T-helper 1 cell treated with Interleukin-12 subunit alpha and Interleukin-12 subunit beta and Interleukin-4 antibody, amounts not matched to agents 30 μg/mL and 1 μg/mL, for 36 hours (primary cell): ENCODE data around the gene LRRC56.

ENCODE experiments used
- H3K27ac Mint-ChIP-seq: one replicate; pipeline ENCODE4 v1.8.0; 2021; ENCODE audit warnings: mild to moderate bottlenecking, mixed read lengths
- H3K27me3 Mint-ChIP-seq: one replicate; pipeline ENCODE4 v1.8.0; 2021; ENCODE audit warnings: low read depth, mixed read lengths
- H3K36me3 Mint-ChIP-seq: one replicate; pipeline ENCODE4 v1.8.0; 2021; ENCODE audit warnings: low read depth, mixed read lengths
- H3K4me1 Mint-ChIP-seq: one replicate; pipeline ENCODE4 v1.8.0; 2021; ENCODE audit warnings: low read depth, mixed read lengths
- H3K4me3 Mint-ChIP-seq: one replicate; pipeline ENCODE4 v1.8.0; 2021; ENCODE audit warnings: mild to moderate bottlenecking, moderate library complexity, mixed read lengths
- H3K9me3 Mint-ChIP-seq: one replicate; pipeline ENCODE4 v1.8.0; 2021; ENCODE audit warnings: mixed read lengths

The LRRC56 gene

GRCh38 chr11:528166-528814 is 9.0 kb upstream of the LRRC56 start:
- Mint-ChIP-seq H3K36me3 (no peaks in the 10 kb centered on the region), H3K27ac (no peak overlapping the region), H3K4me1 (no peaks in the 10 kb centered on the region), H3K4me3 (no peak overlapping the region), H3K27me3 (no peaks in the 10 kb centered on the region), H3K9me3 (no peaks in the 10 kb centered on the region)

DNA sequence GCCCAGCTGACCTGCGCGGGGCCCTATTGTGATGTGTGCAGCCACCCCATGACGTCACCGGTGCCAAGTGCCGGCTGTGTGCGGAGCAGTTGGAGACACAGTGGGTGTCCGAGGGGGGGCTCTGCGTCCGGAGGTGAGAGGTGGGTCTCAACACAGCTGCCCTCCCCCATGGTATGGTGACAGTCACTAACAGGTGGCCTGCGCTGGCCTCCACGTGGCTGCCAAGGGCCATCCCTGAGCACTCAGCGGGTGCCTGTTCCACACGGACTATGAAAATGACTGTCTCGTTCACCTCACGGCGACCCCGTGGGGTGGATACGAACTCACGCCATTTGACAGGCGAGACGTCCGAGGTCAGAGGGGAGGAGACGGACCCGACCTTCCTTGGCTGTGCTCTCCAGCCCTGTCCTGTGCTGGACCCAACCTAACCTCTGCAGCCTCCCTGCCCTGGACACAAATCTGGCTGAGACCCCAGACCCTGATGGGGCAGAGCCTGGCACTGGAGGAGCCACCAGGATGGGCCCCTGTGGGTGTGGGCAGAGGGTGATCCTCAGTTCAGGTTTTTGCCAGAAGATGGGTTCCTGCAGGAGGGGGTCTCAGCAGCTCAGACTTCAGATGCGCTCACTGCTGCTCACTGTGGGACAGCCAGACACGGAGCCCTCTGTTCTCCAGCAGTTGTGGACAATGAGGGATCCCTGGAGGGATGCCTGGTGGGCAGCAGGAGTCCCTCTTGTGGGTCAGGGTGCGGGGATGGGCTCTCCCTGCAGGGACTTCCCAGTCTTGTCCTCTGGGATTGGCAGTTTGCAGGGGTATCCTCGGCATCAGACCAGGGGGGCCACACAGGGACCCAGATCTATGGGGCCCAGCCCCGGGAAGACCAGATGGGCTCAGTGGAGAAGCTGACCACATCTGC is 8.3 kb upstream of the LRRC56 start:
- H3K4me3 Mint-ChIP-seq, result no peak overlapping the region

DNA sequence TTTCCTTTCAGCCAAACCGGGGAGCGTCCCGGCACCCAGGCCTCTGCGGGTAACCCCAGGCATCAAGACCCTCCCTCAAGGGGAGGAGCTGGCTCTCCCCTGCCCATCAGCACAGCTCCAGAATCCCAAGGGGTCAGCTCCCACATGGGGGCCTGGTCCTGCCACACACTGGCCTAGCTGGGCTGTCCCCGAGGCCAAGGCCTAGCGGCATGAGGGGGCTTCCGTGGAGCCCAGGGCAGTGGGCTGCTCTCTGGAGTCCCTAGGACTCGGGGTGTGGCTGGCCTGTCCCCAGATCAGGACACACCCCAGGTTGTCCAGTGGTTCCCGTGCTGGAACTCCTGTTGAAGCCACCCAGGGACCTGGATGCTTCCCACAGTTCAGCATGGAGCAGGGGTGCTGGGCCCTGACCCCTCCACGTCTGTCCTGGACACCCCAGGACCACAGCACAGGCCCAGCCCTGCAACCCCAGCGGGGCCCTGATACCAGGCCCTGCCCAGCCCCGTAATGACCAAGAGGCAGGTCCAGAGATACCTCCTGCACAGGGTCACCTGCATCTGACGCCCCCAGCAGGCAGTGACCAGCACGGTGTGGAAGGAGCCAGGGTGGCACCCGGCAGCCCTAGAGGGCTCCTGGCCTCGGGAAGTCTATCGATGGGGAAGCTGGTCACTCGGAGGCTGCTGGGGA is 7.5 kb upstream of the LRRC56 start:
- Mint-ChIP-seq H3K4me3 (no peak overlapping the region), H3K36me3 (no peaks in the 10 kb centered on the region), H3K4me1 (no peaks in the 10 kb centered on the region), H3K9me3 (no peaks in the 10 kb centered on the region), H3K27ac (no peak overlapping the region), H3K27me3 (no peaks in the 10 kb centered on the region)

More for the DNA sequence above, 8.3 kb upstream of the LRRC56 start:
- Mint-ChIP-seq H3K27ac (no peak overlapping the region), H3K4me1 (no peaks in the 10 kb centered on the region), H3K36me3 (no peaks in the 10 kb centered on the region), H3K9me3 (no peaks in the 10 kb centered on the region), H3K27me3 (no peaks in the 10 kb centered on the region)

DNA sequence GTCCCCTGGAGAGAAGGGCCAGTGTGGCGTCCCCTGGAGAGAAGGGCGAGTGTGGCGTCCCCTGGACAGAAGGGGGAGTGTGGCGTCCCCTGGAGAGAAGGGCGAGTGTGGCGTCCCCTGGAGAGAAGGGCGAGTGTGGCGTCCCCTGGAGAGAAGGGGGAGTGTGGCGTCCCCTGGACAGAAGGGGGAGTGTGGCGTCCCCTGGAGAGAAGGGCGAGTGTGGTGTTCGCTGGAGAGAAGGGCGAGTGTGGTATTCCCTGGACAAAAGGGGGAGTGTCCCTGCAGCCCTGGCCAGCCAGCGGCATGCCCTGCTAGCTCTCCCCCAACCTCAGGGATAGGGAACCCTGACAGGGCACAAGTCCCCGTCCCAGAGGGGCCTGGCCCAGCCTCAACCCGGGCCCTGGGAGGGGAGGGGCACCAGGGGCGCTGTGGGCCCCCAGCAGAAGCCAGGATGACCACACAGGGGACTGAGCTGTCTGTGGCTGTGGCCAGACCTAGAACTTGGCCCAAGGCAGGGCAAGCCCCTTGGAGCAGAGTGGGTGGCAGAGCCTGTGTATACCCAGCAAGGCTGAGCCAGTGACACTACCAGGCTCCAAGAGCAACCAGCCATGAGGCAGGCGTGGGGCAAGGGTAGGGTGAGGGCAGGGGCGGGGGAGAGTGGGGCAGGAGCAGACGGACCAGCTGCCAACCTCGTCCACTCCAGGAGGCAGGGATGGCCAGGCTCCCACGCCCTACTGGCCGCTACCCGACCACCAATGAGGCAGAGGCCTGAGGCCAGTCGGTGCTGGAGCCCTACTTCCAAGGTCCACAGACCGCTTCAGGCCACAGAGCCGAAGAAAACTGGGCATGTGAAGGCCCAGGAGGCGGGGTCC is 6.1 kb upstream of the LRRC56 start:
- Mint-ChIP-seq H3K36me3 (no peaks in the 10 kb centered on the region), H3K27ac (no peak overlapping the region), H3K4me3 (no peak overlapping the region)

GRCh38 chr11:531919-532526 is 5.3 kb upstream of the LRRC56 start:
- no peak overlapping the region for H3K4me3 Mint-ChIP-seq

More for the DNA sequence above, 6.1 kb upstream of the LRRC56 start:
- H3K4me1 Mint-ChIP-seq, result peaks cover 2% of the 10 kb centered on the region
- H3K27me3 Mint-ChIP-seq, result peaks cover 2% of the 10 kb centered on the region
- no peaks in the 10 kb centered on the region for H3K9me3 Mint-ChIP-seq

DNA sequence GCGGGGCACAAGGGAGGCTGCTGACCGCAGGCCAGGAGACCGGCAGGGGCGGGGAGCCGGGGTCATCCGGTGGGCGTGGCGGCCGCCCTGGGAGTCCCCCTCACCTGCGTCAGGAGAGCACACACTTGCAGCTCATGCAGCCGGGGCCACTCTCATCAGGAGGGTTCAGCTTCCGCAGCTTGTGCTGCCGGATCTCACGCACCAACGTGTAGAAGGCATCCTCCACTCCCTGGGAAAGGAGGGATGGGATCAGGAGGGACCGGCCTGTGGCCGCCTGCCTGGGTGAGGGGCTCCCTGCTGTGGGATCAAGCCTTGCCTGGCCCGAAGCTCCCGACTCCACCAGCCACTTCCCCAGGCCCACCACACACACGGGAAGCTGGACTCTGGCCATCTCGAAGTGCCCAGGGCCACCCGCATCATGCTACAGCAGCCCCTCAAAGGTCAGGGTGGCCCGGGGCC is 4.8 kb upstream of the LRRC56 start:
- H3K4me1 Mint-ChIP-seq, result peaks cover 3% of the 10 kb centered on the region
- H3K27ac Mint-ChIP-seq, result no peak overlapping the region
- H3K9me3 Mint-ChIP-seq, result no peaks in the 10 kb centered on the region
- H3K4me3 Mint-ChIP-seq, result no peak overlapping the region
- H3K27me3 Mint-ChIP-seq, result peaks cover 3% of the 10 kb centered on the region
- H3K36me3 Mint-ChIP-seq, result no peaks in the 10 kb centered on the region

More at GRCh38 chr11:531919-532526, 5.3 kb upstream of the LRRC56 start:
- Mint-ChIP-seq H3K9me3 (no peaks in the 10 kb centered on the region), H3K27me3 (peaks cover 3% of the 10 kb centered on the region), H3K36me3 (no peaks in the 10 kb centered on the region), H3K27ac (no peak overlapping the region), H3K4me1 (peaks cover 3% of the 10 kb centered on the region)

GRCh38 chr11:532986-533585 is 4.2 kb upstream of the LRRC56 start:
- Mint-ChIP-seq H3K4me3 (no peak overlapping the region), H3K36me3 (no peaks in the 10 kb centered on the region), H3K27me3 (peaks cover 3% of the 10 kb centered on the region), H3K9me3 (no peaks in the 10 kb centered on the region), H3K27ac (no peak overlapping the region), H3K4me1 (peaks cover 3% of the 10 kb centered on the region)

- H3K27me3 Mint-ChIP-seq, result peaks cover 3% of the 10 kb centered on the region
- peaks cover 3% of the 10 kb centered on the region for H3K4me1 Mint-ChIP-seq
These were observed 3.5 kb upstream of the LRRC56 start for GRCh38 chr11:533586-534395.

GRCh38 chr11:534396-535209 is 2.7 kb upstream of the LRRC56 start:
- H3K27me3 Mint-ChIP-seq, result peaks cover 3% of the 10 kb centered on the region
- H3K9me3 Mint-ChIP-seq, result no peaks in the 10 kb centered on the region
- H3K4me1 Mint-ChIP-seq, result peaks cover 3% of the 10 kb centered on the region
- H3K27ac Mint-ChIP-seq, result peak overlapping the region; percentile 31
- H3K36me3 Mint-ChIP-seq, result no peaks in the 10 kb centered on the region
- peak overlapping the region; percentile 70 for H3K4me3 Mint-ChIP-seq

More at GRCh38 chr11:533586-534395, 3.5 kb upstream of the LRRC56 start:
- no peaks in the 10 kb centered on the region for H3K9me3 Mint-ChIP-seq
- H3K4me3 Mint-ChIP-seq, result peak overlapping the region; percentile 70
- H3K27ac Mint-ChIP-seq, result no peak overlapping the region
- H3K36me3 Mint-ChIP-seq, result no peaks in the 10 kb centered on the region

DNA sequence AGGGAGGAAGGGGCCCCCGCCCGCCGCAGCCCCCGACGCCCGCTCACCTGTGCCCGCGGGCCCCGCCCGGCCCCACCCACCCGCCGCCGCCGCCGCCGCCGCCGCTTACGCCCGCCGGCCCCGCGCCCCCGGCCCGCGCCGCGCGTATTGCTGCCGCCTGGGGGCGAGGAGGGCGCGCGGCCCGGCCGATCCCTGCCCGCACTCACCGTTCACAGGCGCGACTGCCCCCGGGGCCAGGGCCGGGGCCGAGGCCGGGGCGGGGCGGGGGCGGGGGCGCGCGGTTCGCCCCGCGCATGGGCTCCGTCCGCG is 2.2 kb upstream of the LRRC56 start:
- H3K27me3 Mint-ChIP-seq, result peaks cover 3% of the 10 kb centered on the region
- H3K9me3 Mint-ChIP-seq, result no peaks in the 10 kb centered on the region
- no peak overlapping the region for H3K27ac Mint-ChIP-seq
- peaks cover 3% of the 10 kb centered on the region for H3K4me1 Mint-ChIP-seq
- no peaks in the 10 kb centered on the region for H3K36me3 Mint-ChIP-seq
- H3K4me3 Mint-ChIP-seq, result no peak overlapping the region

DNA sequence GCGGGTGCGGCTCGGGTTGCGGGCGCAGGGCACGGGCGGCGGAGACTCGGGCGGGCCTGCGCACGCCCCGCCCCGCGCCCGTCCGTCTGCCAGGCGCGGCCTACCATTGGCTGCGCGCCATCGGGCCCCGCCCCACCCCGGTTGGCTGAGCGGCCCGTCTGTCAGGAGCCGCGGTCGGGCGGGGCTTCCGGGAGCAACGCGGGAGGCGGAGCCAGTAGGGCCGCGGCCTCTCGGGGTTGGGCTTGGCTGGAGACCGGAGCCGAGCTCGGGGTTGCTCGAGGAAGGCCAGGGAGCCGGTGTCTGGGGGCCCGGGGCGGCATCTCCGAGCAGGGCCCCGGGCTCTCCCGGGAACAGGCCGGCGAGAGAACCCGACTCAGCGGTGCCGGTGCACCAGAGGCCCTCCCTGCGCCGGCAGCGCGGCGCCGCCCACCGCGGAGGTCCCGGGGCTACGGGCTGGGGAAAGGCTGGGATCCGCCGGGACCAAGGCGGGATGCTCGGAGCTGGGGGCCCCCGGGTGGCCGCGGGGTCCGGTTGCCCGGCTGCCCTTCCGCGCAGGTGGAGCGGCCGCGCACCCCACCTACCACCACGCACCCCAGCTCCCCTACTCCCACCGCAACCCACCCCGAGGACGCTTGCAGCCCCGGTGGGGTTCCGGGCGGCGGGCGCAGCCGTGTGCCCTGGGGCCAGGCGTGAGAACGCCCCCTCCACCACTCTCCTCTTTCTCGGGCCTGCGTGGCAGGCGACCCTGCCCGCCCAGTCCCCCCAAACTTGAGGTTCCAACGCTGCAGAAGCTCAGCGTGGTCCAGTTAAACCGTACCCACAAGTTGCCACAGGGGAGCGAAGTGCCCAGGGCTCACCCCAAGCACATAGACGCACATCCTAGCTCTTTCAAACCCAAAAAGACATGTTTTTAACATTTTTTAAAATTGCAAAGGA is 1.5 kb upstream of the LRRC56 start, which contains the start of gene HRAS:
HRAS (minus strand) TSS at position 58 of the 936 bp plus-strand sequence.
- peaks cover 3% of the 10 kb centered on the region for H3K27me3 Mint-ChIP-seq
- H3K27ac Mint-ChIP-seq, result peak within 1 kb of the TSS; percentile 85
- H3K4me1 Mint-ChIP-seq, result peaks cover 3% of the 10 kb centered on the region

More for the DNA sequence above, 1.5 kb upstream of the LRRC56 start, which contains the start of gene HRAS:
- H3K9me3 Mint-ChIP-seq, result no peaks in the 10 kb centered on the region
- H3K36me3 Mint-ChIP-seq, result no peaks in the 10 kb centered on the region
- H3K4me3 Mint-ChIP-seq, result peak within 1 kb of the TSS; percentile 87
